Skin of body (tissue), 2 donors: ENCODE measurements around the gene TMEM81. TPM values are rescaled to one million over a fixed set of nuclear protein-coding genes. Genes with fewer than 3 reads are reported as not detected.
A peak's percentile ranks its signal among the peaks of the same experiment; 100 is the strongest.

Source experiments
- DNase-seq: peaks from one replicate; lab custom pipeline; 2025; lab: John Stamatoyannopoulos, UW
- total RNA-seq: library from RNA; depleted of rRNA; stranded (reverse); fragments of >200 nt; gene quantifications from one replicate; pipeline ENCODE4 v1.2.3, GENCODE V29; 2014

Gene TMEM81, protein sequence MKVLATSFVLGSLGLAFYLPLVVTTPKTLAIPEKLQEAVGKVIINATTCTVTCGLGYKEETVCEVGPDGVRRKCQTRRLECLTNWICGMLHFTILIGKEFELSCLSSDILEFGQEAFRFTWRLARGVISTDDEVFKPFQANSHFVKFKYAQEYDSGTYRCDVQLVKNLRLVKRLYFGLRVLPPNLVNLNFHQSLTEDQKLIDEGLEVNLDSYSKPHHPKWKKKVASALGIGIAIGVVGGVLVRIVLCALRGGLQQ
- total RNA-seq: 0.79 TPM

DNA sequence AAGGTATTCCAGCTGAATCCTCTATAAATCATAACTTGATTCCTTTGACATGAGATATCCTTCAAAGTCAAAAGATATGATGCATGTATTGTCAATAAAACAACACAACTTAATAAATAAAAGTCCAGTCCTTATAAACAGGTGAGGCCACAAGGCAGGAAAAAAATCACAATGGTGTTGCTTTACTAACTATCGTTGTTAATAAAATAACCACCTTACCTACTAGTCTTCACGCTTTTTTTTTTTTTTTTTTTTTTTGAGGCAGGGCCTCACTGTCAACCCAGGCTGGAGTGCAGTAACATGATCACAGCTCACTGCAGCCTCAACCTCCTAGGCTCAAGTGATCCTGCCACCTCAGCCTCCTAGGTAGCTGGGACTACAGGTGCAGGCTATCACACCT, at the start of gene TMEM81:
Gene TMEM81, minus strand, starts transcription at position 101 of the 400 bp plus-strand sequence. CDS start 140 bp downstream, outside the sequence.
- no peak for DNase-seq

DNA sequence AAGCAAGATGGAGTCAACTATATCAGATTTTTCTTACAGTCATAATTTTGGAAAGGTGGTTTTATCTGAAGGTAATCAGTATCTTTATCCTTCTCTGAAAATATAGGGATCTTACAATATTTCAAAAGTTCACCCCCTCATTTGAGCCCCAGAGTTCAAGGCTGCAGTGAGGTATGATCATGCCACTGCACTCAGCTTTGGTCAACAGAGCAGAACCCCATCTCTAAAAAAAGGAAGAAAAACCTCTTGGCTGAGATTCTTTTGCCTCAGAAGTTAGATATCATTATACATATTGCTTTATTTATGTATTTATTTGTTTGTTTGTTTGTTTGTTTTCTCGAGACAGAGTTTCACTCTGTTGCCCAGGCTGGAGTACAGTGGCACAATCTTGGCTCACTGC, 49.0 kb upstream of the TMEM81 start:
- DNase-seq: no peak

DNA sequence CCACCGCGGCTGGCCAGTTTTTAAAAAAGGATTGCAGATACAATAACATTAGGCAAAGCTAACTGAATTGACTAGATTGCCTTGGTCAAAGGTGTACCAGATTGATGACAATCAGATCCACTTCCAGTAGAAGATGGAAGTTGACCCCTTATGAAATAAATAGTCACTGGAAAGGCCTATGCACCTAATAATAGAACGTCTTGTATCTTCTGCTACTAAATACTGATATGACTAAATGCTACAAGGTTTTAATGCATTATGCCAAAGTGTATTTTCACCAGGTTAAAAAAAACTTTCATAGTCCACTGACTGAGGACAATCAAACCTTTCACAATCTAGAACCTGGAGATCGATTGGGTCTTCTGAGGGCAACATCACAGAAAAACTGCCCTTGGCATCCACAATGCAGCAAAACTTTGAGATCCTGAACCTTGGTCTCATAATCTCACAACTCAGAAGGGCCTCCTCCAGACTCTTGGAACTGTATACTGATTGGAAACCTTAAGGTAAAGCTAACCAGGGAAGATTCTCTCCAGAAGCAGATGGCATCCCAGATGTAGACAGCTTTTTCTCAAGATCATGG, 45.3 kb upstream of the TMEM81 start:
- DNase-seq: no peak

DNA sequence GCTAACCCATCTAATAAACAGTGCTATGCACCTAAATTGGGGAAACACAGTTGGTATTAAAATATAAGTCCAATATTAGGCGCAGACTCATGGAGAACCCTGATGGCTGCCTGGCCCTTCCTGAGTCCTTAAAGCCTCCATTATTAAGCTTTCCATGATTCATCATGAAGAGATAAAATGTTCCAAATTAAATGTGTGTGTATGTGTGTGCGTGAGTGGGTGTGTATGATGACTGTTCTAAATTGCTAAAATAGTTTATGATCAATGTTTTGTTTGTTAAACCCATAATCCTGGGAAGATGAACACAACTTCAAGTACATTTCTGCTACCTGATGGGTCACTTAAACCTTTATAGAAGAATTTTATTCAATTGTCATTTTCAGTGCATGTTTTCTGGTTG, 43.8 kb upstream of the TMEM81 start:
- no peak for DNase-seq

DNA sequence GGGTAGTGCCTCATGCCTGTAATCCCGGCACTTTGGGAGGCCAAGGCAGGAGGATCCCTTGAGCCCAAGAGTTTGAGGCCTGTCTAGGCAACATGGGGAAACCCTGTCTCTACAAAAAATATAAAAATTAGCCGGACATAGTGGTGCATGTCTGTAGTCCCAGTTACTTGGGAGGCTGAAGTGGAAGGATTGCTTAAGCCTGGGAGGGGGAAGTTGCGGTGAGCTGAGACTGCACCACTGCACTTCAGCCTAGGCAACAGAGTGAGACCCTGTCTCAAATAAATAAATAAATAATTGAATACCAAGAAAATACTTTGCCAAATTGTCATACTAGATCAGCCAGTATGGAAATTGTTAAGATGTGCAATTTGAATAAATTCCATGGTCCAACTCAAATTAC, 43.4 kb upstream of the TMEM81 start:
- no peak for DNase-seq

DNA sequence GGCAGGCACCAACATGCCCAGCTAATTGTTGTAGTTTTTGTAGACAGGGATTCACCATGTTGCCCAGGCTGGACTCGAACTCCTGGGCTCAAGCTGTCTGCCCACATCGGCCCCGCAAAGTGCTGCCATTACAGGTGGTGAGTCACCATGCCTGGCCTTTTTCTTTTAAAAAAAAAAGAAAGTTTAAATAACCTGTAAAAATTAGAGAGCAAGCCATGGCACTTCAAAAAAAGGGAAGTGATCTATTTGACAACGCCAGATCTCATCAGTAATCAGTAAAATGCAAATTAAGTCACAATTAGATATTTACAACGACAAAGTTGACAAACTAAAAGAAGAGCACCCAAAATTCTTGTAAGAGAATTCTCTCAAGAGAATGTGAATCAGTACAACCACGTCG, 40.5 kb upstream of the TMEM81 start:
- DNase-seq: no peak

DNA sequence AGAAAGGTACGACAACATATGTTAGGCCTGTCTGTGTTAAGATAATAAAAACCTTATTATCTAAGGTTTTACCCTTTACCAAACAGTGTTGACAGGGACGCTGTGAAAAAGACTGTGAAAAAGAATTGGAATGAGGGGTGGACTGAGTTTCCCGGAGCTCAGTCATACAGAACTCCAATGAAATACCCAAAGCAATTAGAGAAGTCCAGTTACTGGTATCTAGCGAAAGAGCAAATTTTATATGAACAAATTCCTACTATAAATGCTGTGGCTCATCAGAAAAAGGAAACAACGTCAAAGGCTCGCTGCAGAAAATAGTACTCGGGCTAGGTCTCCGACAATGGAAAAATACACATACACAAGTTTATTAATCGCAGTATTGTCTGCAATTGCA, 38.2 kb upstream of the TMEM81 start:
- no peak for DNase-seq

DNA sequence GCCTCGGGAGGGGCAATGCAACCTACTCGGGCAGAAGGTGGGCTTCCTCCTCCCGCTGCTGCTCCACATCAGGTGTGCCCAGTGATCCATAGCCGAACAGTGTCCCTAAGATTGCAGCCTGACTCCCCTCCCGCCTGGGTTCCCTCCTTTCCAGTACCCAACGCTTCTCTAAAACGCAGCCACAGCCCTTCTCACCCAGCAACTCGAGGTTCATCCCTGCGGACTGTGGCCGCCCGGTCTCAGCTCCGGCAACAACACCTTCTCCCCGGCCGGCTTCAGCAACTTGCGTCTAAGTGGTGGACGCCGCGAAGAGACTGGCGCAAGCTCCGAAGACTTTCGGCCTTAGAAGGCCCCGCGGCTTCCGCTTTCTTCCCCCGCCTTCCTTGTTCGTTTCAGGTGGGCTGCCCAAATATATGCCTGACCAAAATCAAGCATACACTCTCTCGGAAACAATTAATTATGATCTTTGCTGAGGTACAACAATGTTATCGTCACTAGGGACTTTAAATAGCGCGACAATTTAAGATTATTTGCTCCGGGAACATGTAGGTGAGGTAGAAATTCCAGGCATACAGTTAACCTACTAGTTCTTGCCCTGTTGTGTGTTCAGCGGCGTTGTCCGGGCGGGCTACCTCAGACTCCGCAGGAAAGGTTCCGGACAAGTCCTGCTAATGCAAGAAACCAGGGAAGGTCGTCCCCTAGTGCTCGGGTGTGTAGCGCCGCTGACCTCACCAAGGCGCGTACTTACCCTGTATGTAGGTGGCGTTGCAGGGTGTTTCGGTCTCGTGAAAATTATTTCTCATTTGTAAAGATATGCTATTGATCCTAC, 37.6 kb upstream of the TMEM81 start, which contains the start of gene RBBP5:
Gene RBBP5, minus strand, starts transcription at position 319 of the 829 bp plus-strand sequence. Its CDS starts 105 bp downstream, at position 214.
- peak; percentile 99 for DNase-seq

DNA sequence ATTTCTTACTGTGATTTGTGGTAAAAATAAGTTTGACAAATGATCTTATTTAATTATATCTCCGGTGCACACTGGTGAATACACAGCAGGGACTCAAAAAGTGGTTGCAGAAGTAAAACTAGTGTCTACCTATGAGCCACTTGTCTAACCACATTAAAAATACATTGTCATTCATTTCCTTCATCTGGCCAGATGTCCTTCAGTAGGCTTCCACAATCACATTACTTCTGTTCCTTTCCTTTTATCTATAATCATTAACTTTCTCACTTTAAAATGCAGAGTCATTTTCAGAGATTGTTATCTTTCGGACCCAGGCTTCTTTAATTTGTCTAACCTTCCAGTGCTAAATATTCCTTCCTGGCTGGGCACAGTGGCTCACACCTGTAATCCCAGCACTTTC, 34.5 kb upstream of the TMEM81 start:
- no peak for DNase-seq

DNA sequence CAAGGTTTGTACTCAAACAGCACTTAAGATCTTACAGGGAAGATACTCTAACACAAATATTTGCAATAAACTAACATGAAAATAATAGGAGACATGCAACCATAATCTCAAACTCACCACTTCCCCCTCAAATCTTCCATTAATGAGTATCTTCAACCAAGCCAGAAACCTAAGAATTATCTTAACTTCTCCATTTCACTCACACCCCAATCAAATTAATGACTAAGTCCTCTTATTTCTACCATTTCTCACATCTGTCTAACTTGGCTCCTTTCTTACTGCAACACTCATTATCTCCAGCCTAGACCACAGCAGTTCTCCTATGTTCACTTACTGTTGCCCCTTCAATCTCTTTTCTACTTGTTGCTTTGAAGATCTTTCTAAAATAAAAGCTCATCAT, 27.1 kb upstream of the TMEM81 start:
- no peak for DNase-seq

DNA sequence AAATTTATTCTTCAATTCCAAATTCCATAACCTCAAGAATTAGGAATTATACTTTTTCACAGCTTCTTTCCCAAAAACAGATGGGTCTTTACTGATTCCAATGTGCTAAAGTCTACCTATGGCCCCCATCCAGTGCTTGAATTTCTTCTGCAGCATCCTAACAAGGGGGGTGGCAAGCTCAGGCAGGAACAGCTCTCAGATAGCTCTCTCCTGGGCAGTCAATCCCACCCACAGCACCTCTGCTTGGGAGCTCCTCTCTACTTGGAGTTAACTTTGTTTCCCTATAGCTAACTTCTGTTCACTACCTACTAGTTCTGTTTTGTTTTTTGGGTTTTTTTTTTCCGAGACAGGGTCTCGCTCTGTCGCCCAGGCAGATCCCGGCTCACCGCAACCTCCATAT, 25.5 kb upstream of the TMEM81 start:
- no peak for DNase-seq

DNA sequence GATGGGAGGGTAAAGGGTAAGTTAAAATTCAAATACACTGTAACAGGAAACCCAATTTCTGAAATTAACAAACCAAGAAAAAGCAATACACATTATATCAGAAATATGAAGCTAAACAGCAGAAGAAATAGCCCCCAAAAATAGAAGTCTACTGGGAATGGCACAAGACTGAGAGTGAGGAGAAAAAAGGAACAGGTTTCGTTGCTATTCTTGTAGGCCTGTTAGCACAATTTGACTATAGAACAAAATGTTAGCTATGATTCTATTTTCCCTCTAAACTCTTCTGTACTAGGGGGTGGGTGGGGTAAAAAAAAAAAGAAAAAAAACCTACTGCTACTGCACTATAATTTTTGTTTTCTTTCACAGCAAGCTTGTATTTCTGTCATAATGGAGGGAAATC, 25.0 kb upstream of the TMEM81 start:
- no peak for DNase-seq

DNA sequence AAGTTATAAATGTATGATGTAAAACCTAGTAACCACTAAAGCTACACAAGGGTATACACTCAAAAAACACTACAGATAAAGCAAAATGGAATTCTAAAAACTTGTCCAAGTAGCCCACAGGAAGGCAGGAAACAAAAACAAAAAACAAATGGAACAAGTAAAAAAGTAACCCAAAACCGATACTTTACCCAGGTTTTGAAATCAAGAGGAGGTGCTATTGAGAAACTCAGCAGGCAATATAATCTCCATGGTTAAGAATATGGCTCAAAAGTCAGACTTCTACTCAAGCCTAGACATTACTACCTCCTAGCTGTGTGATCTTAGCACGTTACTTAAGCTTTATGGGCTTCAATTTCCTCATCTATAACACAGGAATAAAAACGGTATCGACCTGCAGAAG, 24.2 kb upstream of the TMEM81 start:
- no peak for DNase-seq

DNA sequence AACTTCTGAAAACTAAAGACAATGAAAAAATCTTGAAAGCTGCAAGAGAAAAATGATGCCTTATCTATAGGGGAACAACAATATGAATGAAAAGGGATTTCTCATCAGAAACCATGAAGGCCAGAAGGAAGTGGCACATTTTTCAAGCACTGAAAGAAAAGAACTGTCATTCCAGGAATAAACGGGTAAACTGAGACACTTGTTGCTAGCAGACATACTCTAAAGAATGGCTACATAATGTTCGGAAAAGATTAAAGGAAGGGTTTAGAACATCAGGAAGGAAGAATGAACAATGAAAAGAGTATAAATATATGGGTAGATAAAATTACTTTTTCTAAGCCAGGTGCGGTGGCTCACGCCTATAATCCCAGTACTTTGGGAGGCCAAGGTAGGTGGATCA, 23.1 kb upstream of the TMEM81 start:
- no peak for DNase-seq

DNA sequence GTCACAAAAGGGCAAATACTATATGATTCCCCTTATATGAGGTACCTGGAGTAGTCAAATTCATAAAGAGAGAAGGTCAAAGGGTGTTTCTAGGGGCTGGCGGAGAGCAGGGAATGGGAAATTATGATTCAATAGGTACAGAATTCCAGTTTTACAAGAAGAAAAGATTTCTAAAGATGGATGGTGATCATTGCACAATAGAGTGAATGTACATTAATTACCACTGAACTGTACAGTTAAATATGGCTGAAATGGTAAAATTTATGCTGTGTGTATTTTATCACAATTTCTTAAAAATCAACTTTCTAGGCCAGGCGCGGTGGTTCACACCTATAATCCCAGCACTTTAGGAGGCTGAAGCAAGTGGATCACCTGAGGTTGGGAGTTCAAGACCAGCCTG, 18.1 kb upstream of the TMEM81 start:
- DNase-seq: no peak

DNA sequence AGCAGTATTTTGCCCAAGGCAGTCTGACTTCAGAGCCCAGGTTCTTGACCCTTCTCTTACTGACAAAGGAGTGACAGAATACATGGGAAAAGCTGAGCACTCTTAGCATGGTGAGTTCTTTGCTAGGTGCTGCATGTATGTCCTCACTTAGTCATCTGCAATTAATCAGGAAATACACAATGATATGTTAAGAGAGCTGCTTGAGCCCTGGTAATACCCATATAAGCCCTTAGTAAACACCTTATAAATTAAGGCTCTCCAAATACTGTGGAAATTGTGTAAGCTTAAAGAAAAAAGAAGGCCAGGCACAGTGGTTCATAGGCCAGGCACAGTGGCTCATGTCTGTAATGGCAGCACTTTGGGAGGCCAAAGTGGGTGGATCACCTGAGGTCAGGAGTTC, 14.0 kb upstream of the TMEM81 start:
- no peak for DNase-seq

DNA sequence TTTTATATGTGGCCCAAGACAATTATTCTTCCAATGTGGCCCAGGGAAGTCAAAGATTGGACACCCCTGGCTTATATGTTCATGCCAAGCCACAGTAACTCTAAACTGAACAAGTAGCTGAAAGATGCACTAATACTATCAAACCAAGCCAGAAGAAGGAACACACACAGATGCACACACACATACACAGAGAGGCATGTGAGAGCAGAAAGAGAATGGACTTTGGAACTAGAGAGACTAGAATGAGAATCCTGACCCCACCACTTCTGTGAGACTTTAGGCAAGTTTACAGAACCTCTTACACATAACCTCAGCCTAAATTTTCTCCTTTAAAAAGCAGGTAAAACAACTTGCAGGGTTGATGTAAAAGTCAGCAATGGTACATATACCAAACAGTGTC, 11.2 kb upstream of the TMEM81 start:
- DNase-seq: no peak

DNA sequence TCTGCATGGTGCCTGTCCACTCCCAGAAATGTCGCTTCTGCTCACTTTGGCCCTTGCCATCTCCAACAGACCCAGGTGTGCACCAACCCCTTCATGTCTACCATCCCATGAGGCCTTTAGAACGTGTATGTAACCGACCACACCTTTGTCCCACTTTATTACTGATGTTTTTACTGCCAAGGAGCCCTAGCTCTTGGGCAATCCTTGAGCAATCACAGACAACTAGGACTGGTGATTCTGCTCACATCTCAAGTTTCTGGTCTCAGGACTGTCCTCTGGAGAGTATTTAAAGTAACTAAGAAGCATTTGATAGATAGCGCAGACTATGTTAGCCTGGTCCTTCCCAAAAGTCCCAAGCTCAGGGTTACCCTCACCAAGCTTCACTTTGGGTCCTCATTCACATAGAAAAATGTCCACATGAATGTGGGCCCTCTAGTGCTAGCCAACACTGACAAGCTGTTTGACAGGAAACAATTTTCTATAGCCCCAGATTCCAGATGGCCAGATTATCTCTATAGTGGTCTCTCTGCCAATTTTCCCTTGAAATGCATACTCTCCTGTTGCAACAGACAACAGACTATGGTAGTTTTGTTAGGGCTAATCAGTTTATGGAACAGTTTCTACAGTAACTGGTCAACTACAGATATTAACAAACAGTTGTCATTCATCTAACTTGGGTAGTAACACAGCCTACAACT, 6.9 kb upstream of the TMEM81 start:
- DNase-seq: no peak

DNA sequence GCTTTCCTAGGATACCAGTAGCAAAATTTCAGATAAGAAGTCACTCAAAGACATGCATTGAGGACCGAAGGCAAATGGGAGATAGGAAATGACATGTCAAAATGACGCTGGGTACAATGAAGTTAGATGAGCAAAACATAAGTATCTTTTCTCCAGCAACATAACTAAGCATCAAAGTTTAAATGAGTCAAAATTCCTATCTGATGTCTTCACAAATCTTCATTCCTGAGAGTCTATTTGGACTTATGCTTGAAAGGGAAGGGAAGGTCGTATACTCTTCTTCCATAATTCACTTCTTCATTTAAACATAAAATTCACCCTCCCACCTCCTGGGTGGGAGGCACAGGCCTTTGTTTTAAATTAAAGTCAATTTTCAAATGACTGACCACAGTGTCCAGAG, 4.1 kb upstream of the TMEM81 start:
- DNase-seq: no peak

DNA sequence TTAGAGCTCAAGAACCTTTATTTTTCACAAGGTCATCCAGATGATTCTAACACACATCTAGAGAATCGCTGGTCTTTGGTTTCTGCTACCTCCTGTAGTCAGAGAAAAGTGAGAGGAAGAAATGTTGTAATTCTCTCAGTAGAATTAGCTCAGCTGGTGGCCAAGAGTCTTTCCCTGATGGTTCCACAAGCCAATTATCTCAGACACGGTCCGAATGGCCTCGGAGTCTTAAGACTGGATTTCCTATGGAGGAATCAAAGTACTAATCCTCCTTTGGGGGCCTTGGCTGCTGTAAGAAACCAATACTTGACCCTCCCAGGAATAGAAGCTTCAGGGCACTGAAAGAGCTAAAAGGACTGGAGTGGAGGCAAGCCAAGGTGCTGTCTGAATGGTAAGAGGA, 1.8 kb downstream of the TMEM81 start:
- DNase-seq: no peak

DNA sequence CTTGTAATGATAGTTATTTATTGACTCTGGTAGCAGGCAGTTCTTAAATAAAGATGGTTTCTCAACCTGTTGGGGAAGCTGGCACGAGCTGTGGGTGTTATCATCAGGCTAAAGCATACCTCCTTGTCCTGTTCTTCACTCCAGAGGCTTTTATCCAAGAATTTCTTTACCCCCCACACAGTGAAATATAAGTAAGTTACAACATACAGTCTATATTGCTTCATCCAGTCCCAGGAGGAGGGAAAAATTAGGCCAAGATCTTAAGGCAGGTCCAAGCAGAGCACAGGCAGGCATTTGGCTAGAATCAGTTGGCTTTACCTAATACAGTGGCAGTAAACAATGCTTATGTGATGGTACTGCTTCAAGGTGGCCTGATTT, 6.3 kb downstream of the TMEM81 start:
- no peak for DNase-seq
